ENCODE measurements around the gene EPHA4.
A peak's percentile ranks its signal among the peaks of the same experiment; 100 is the strongest.
"Not testable (repeated sequence)": the region's sequence is repeated elsewhere in the genome, so short reads cannot be mapped to it uniquely, and the experiment has no call there.

EPHA4 gene

DNA sequence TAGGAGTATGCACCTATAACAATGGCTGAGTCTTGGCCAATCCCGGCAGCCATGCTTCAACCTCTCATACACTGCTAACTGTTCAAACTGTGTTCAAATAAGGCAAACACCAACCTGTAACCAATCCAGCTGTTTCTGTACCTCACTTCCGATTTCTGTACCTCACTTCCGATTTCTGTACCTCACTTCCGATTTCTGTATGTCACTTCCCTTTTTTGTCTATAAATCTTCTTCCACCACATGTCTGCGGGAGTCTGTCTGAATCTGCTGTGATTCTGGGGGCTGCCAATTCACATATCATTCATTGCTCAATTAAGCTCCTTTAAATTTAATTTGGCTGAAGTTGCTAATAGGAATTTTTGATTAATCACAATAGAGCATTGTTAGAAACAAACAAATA lies 60.8 kb downstream of the EPHA4 start:
- H3K9me3 ChIP-seq (ENCODE audit: control extremely low read depth in 1 of 5, control insufficient read depth in 4 of 5, insufficient read depth in 2 of 5, low read depth in 1 of 5, low read length in 4 of 5); H3K27ac ChIP-seq (ENCODE audit: insufficient read depth in 1 of 2, low read depth in 1 of 2, low read length in 2 of 2, poor library complexity in 1 of 2, severe bottlenecking in 2 of 2); H3K27me3 ChIP-seq (replicated peaks in 2 of 5; ENCODE audit: control insufficient read depth in 4 of 5, insufficient read depth in 5 of 5, low read length in 4 of 5); H3K36me3 ChIP-seq (ENCODE audit: control insufficient read depth in 4 of 4, insufficient read depth in 4 of 4, low read length in 3 of 4); CTCF ChIA-PET; POLR2A ChIA-PET; H3K4me3 ChIP-seq (ENCODE audit: control insufficient read depth in 1 of 7, extremely low read depth in 1 of 7, insufficient read depth in 4 of 7, low read depth in 2 of 7, low read length in 6 of 7): not testable (repeated sequence)
- peak; percentile 45 to 72 (median 60) for DNase-seq
- 47% methylated on average over 4 of the region's 5 CpGs for WGBS (ENCODE audit: insufficient coverage)
- peaks cover 2 to 10% (median 5%) of the 10 kb centered on the region in 4 experiments for H3K4me1 ChIP-seq (ENCODE audit: control extremely low read depth in 1 of 4, control insufficient read depth in 4 of 4, insufficient read depth in 4 of 4, low read length in 3 of 4)

DNA sequence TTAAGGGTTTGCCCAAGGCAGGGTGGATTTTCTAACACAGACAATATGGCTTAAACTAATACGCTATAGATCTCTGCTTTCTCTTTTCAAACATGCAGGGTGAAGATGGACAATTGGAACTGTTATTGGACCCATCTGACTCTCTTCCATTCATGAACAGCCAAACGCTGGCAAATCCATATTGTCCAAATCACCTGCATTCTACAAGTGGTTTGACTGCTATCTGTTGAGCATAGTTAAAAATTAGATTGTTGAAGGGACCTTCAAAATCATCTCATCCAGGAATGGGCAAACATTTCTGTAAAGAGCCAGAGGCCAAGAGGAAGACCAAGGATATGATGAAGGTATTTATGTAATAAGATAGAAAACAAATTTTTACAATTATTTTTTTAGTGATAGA lies 65.6 kb downstream of the EPHA4 start:
- WGBS (ENCODE audit: insufficient coverage): 90% methylated on average over 1 of the region's 2 CpGs
- POLR2A ChIA-PET: no interaction called here
- H3K27ac ChIP-seq (ENCODE audit: insufficient read depth in 1 of 2, low read depth in 1 of 2, low read length in 2 of 2, poor library complexity in 1 of 2, severe bottlenecking in 2 of 2): no peak overlapping the region
- no peak for DNase-seq
- H3K27me3 ChIP-seq (replicated peaks in 2 of 5; ENCODE audit: control insufficient read depth in 4 of 5, insufficient read depth in 5 of 5, low read length in 4 of 5): no peaks in the 10 kb centered on the region
- CTCF ChIA-PET: no interaction called here
- no peaks in the 10 kb centered on the region for H3K9me3 ChIP-seq (ENCODE audit: control extremely low read depth in 1 of 5, control insufficient read depth in 4 of 5, insufficient read depth in 2 of 5, low read depth in 1 of 5, low read length in 4 of 5)
- H3K36me3 ChIP-seq (ENCODE audit: control insufficient read depth in 4 of 4, insufficient read depth in 4 of 4, low read length in 3 of 4): no peaks in the 10 kb centered on the region
- peaks cover 0 to 4% (median 0%) of the 10 kb centered on the region in 4 experiments for H3K4me1 ChIP-seq (ENCODE audit: control extremely low read depth in 1 of 4, control insufficient read depth in 4 of 4, insufficient read depth in 4 of 4, low read length in 3 of 4)
- no peak overlapping the region for H3K4me3 ChIP-seq (ENCODE audit: control insufficient read depth in 1 of 7, extremely low read depth in 1 of 7, insufficient read depth in 4 of 7, low read depth in 2 of 7, low read length in 6 of 7)

DNA sequence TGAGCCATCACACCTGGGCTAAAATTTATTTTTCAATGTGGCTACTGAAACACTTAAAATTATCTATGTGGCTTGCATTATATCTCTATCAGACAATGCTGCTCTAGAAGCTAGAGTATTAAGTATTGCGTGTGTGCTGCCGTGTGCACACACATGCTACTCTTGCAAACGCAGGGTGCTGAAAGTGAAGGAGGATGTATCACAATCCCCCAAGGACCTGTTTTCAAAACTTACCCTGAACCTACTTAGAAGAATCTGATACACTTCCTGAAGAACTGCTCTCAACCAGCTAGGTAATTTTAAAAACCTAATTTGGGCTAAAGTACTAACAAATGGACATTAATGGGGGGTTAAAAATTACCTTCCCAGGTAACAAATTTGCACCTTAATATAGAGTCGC lies 66.5 kb downstream of the EPHA4 start:
- Histone ChIP-seq H3K4me1 (ENCODE audit: control extremely low read depth in 1 of 4, control insufficient read depth in 4 of 4, insufficient read depth in 4 of 4, low read length in 3 of 4) (peaks cover 0 to 4% (median 0%) of the 10 kb centered on the region in 4 experiments), H3K27ac (ENCODE audit: insufficient read depth in 1 of 2, low read depth in 1 of 2, low read length in 2 of 2, poor library complexity in 1 of 2, severe bottlenecking in 2 of 2) (no peak overlapping the region), H3K4me3 (ENCODE audit: control insufficient read depth in 1 of 7, extremely low read depth in 1 of 7, insufficient read depth in 4 of 7, low read depth in 2 of 7, low read length in 6 of 7) (no peak overlapping the region), H3K9me3 (ENCODE audit: control extremely low read depth in 1 of 5, control insufficient read depth in 4 of 5, insufficient read depth in 2 of 5, low read depth in 1 of 5, low read length in 4 of 5) (no peaks in the 10 kb centered on the region), H3K27me3 (replicated peaks in 2 of 5; ENCODE audit: control insufficient read depth in 4 of 5, insufficient read depth in 5 of 5, low read length in 4 of 5) (no peaks in the 10 kb centered on the region), H3K36me3 (ENCODE audit: control insufficient read depth in 4 of 4, insufficient read depth in 4 of 4, low read length in 3 of 4) (no peaks in the 10 kb centered on the region)
- no peak for DNase-seq
- ChIA-PET CTCF (interaction anchor here (0.7 kb wide), 1 partner anchor 14 kb away, joined by 3 read pairs; no protein-coding TSS in a partner anchor), POLR2A (no interaction called here)
- WGBS (ENCODE audit: insufficient coverage): 100% methylated on average over 1 of the region's 4 CpGs

DNA sequence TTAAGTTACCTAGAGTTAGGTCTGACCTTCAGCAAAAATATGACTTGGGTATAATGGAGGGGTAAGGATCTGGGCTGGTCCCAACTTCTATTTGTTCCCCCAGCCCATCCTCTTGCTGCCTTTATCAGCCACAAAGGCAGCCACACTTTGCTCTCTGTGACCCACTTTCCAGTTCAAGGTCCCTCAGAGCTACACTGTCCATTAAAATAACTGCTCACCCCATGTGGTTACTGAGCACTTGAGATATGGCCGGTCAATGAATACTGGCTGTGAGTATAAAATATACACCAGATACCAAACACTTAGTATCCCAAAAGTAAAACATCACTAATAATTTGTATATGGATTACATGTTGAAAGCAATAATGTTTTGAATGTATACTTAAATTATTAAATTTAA lies 67.2 kb downstream of the EPHA4 start:
- Histone ChIP-seq H3K9me3 (ENCODE audit: control extremely low read depth in 1 of 5, control insufficient read depth in 4 of 5, insufficient read depth in 2 of 5, low read depth in 1 of 5, low read length in 4 of 5) (no peaks in the 10 kb centered on the region), H3K36me3 (ENCODE audit: control insufficient read depth in 4 of 4, insufficient read depth in 4 of 4, low read length in 3 of 4) (no peaks in the 10 kb centered on the region), H3K27me3 (replicated peaks in 2 of 5; ENCODE audit: control insufficient read depth in 4 of 5, insufficient read depth in 5 of 5, low read length in 4 of 5) (no peaks in the 10 kb centered on the region), H3K27ac (ENCODE audit: insufficient read depth in 1 of 2, low read depth in 1 of 2, low read length in 2 of 2, poor library complexity in 1 of 2, severe bottlenecking in 2 of 2) (no peak overlapping the region), H3K4me1 (ENCODE audit: control extremely low read depth in 1 of 4, control insufficient read depth in 4 of 4, insufficient read depth in 4 of 4, low read length in 3 of 4) (peaks cover 0 to 4% (median 0%) of the 10 kb centered on the region in 4 experiments), H3K4me3 (ENCODE audit: control insufficient read depth in 1 of 7, extremely low read depth in 1 of 7, insufficient read depth in 4 of 7, low read depth in 2 of 7, low read length in 6 of 7) (no peak overlapping the region)
- POLR2A ChIA-PET: no interaction called here
- no CpG with 5 or more reads among the region's 1 CpG for WGBS (ENCODE audit: insufficient coverage)
- CTCF ChIA-PET: interaction anchor here (0.8 kb wide), 1 partner anchor 21 kb away, joined by 3 read pairs; no protein-coding TSS in a partner anchor
- no peak for DNase-seq

DNA sequence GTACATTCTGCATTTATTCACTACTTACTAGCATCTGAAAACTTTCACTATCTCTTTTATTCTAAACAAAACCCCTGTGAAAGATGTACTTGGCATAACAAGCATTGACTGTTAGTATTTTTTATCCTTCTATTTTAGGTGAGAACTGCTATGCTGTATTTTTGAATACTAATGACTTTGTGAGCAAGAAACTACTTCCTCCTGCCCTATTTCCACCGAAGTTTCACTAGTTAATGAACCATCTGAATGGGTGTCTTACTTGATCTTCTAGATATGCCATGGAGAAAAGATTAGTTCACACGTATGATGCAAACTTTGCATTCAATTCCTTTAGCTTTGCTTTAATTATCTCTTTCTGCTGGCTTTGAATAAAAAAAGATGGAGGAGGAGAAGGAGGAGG lies 68.1 kb downstream of the EPHA4 start:
- H3K36me3 ChIP-seq (ENCODE audit: control insufficient read depth in 4 of 4, insufficient read depth in 4 of 4, low read length in 3 of 4): no peaks in the 10 kb centered on the region
- no peak overlapping the region for H3K27ac ChIP-seq (ENCODE audit: insufficient read depth in 1 of 2, low read depth in 1 of 2, low read length in 2 of 2, poor library complexity in 1 of 2, severe bottlenecking in 2 of 2)
- no peaks in the 10 kb centered on the region for H3K27me3 ChIP-seq (replicated peaks in 2 of 5; ENCODE audit: control insufficient read depth in 4 of 5, insufficient read depth in 5 of 5, low read length in 4 of 5)
- ChIA-PET CTCF (interaction anchor here (0.8 kb wide), 1 partner anchor 20 kb away, joined by 3 read pairs; no protein-coding TSS in a partner anchor), POLR2A (no interaction called here)
- no peak overlapping the region for H3K4me3 ChIP-seq (ENCODE audit: control insufficient read depth in 1 of 7, extremely low read depth in 1 of 7, insufficient read depth in 4 of 7, low read depth in 2 of 7, low read length in 6 of 7)
- H3K4me1 ChIP-seq (ENCODE audit: control extremely low read depth in 1 of 4, control insufficient read depth in 4 of 4, insufficient read depth in 4 of 4, low read length in 3 of 4): peaks cover 0 to 4% (median 0%) of the 10 kb centered on the region in 4 experiments
- H3K9me3 ChIP-seq (ENCODE audit: control extremely low read depth in 1 of 5, control insufficient read depth in 4 of 5, insufficient read depth in 2 of 5, low read depth in 1 of 5, low read length in 4 of 5): no peaks in the 10 kb centered on the region
- DNase-seq: no peak
- 50% methylated on average over 1 of the region's 2 CpGs for WGBS (ENCODE audit: insufficient coverage)

DNA sequence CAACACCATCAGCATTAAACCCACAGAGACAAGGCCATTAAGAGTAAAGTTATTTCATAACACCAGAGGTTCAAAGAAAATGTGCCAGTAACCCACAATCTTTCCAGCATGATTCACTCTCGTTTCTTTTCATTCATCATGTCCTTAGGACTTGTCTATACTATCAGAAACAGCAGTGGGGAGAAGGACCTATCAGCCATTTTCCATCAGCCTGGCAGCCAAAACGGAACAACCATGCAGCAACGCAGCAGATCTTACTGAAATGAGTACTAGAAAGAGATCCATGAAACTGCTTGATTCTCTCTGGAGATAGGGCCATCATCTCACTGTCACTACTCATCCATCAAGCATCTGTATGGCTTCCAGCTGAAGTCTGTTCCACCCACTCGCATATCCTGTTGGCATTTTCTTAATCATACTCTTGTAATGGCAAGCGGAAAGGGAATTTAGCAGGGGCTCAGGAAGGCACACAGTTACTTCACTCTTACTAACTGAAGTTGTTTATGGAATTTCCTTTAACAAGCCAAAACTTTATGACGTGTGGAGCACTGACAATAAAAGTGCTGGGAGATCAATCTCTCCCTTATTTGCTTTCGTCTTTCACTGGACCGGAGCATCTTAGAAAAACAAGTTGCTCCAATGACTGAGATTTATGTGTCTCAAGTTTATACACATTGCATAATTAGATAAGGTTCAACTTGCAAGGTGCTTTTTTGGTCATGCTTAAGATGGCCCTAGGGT lies 69.7 kb downstream of the EPHA4 start:
- POLR2A ChIA-PET: interaction anchor here (0.6 kb wide), 1 partner anchor 1895 kb away, joined by 3 read pairs; no protein-coding TSS in a partner anchor
- Histone ChIP-seq H3K36me3 (ENCODE audit: control insufficient read depth in 4 of 4, insufficient read depth in 4 of 4, low read length in 3 of 4) (no peaks in the 10 kb centered on the region), H3K4me1 (ENCODE audit: control extremely low read depth in 1 of 4, control insufficient read depth in 4 of 4, insufficient read depth in 4 of 4, low read length in 3 of 4) (peaks cover 0 to 4% (median 0%) of the 10 kb centered on the region in 4 experiments), H3K27ac (ENCODE audit: insufficient read depth in 1 of 2, low read depth in 1 of 2, low read length in 2 of 2, poor library complexity in 1 of 2, severe bottlenecking in 2 of 2) (no peak overlapping the region), H3K9me3 (ENCODE audit: control extremely low read depth in 1 of 5, control insufficient read depth in 4 of 5, insufficient read depth in 2 of 5, low read depth in 1 of 5, low read length in 4 of 5) (no peaks in the 10 kb centered on the region), H3K4me3 (ENCODE audit: control insufficient read depth in 1 of 7, extremely low read depth in 1 of 7, insufficient read depth in 4 of 7, low read depth in 2 of 7, low read length in 6 of 7) (no peak overlapping the region), H3K27me3 (replicated peaks in 2 of 5; ENCODE audit: control insufficient read depth in 4 of 5, insufficient read depth in 5 of 5, low read length in 4 of 5) (no peaks in the 10 kb centered on the region)
- DNase-seq: no peak
- CTCF ChIA-PET: no interaction called here
- 100% methylated on average over 7 of the region's 8 CpGs for WGBS (ENCODE audit: insufficient coverage)

DNA sequence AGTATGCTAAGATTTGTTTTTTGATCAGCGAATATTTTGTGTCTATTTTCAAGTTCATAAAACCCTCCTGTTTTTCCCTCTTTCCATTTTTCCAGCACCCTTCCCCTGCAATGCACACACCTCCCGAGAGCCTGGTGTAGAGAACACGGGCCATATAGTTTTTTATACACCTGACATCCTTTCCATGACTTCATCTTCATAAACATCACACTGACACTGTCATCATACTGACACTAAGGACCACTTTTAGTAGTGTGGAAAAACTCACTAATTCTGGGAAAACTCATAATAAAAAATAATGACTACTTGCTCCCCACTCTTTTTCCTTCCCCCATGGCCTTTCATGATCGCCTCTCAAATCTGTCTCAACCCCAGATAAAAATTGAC lies 70.2 kb downstream of the EPHA4 start:
- peaks cover 0 to 7% (median 0%) of the 10 kb centered on the region in 4 experiments for H3K4me1 ChIP-seq (ENCODE audit: control extremely low read depth in 1 of 4, control insufficient read depth in 4 of 4, insufficient read depth in 4 of 4, low read length in 3 of 4)
- H3K36me3 ChIP-seq (ENCODE audit: control insufficient read depth in 4 of 4, insufficient read depth in 4 of 4, low read length in 3 of 4): no peaks in the 10 kb centered on the region
- no peak overlapping the region for H3K4me3 ChIP-seq (ENCODE audit: control insufficient read depth in 1 of 7, extremely low read depth in 1 of 7, insufficient read depth in 4 of 7, low read depth in 2 of 7, low read length in 6 of 7)
- 95% methylated on average over 3 of the region's 4 CpGs for WGBS (ENCODE audit: insufficient coverage)
- H3K9me3 ChIP-seq (ENCODE audit: control extremely low read depth in 1 of 5, control insufficient read depth in 4 of 5, insufficient read depth in 2 of 5, low read depth in 1 of 5, low read length in 4 of 5): no peaks in the 10 kb centered on the region
- POLR2A ChIA-PET: no interaction called here
- no peak for DNase-seq
- no peaks in the 10 kb centered on the region for H3K27me3 ChIP-seq (replicated peaks in 2 of 5; ENCODE audit: control insufficient read depth in 4 of 5, insufficient read depth in 5 of 5, low read length in 4 of 5)
- no peak overlapping the region for H3K27ac ChIP-seq (ENCODE audit: insufficient read depth in 1 of 2, low read depth in 1 of 2, low read length in 2 of 2, poor library complexity in 1 of 2, severe bottlenecking in 2 of 2)
- CTCF ChIA-PET: no interaction called here

Data from common myeloid progenitor, CD34-positive (primary cell).